Skeletal muscle tissue (tissue), 4 donors: ENCODE results near the gene CD74. TPM values are rescaled to one million over a fixed set of nuclear protein-coding genes. Genes with fewer than 3 reads are reported as not detected.

Source experiments
- H3K27ac ChIP-seq: one replicate; pipeline ENCODE4 v1.7.0; 2013; ENCODE audit warnings: mild to moderate bottlenecking, low read depth, low read length, inconsistent platforms
- H3K27me3 ChIP-seq, 3 donors: one replicate each; pipeline ENCODE4 v1.7.0; 2013; ENCODE audit warnings: low read length in 3 of 3; ENCODE audit not compliant: control insufficient read depth in 3 of 3, insufficient read depth in 3 of 3
- H3K36me3 ChIP-seq, 3 donors: one replicate each; pipeline ENCODE4 v1.7.0; 2013; ENCODE audit warnings: low read length in 3 of 3; ENCODE audit not compliant: control insufficient read depth in 3 of 3, insufficient read depth in 3 of 3
- H3K4me1 ChIP-seq, 3 donors: one replicate each; pipeline ENCODE4 v1.7.0; 2013; ENCODE audit warnings: low read length in 3 of 3, mild to moderate bottlenecking in 3 of 3; ENCODE audit not compliant: control insufficient read depth in 3 of 3, insufficient read depth in 3 of 3
- H3K4me3 ChIP-seq, 3 donors: one replicate each; pipeline ENCODE4 v1.7.0; 2013; ENCODE audit warnings: low read length in 3 of 3
- H3K9ac ChIP-seq, 3 donors: one replicate each; pipeline ENCODE4 v1.7.0; 2013; ENCODE audit warnings: low read length in 3 of 3, mild to moderate bottlenecking in 3 of 3, moderate library complexity in 2 of 3, low read depth in 1 of 3
- H3K9me3 ChIP-seq, 3 donors: one replicate each; pipeline ENCODE4 v1.7.0; 2013; ENCODE audit warnings: low read length in 3 of 3; ENCODE audit not compliant: control insufficient read depth in 3 of 3
- total RNA-seq: library from RNA; depleted of rRNA; stranded (reverse); fragments of >200 nt; gene quantifications from one replicate; pipeline ENCODE4 v1.2.3, GENCODE V29; 2014
- donor health status: Osteomylitis.

CD74 gene
- total RNA-seq, 1 donor from 2014 or later: 63.2 TPM

DNA sequence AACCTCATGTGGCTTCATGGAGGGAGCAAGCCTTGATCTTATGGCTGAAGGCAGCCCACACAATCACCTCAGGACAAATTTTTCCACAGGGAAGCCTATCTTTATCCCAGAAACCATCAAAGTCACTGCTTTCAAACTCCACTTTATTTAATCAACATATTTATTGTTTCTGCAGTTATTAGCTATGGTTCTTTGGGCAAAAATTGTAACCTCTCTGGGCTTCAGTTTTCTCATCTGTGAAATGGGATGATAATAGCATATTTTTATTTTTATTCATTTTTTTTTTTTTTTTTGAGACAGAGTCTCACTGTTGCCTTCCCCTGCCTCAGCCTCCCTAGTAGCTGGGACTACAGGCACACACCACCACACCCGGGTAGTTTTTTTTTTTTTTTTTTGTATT, 38.9 kb upstream of the CD74 start:
- no peak overlapping the region for H3K27ac ChIP-seq
- H3K9ac ChIP-seq: no peak overlapping the region
- no peaks in the 10 kb centered on the region for H3K27me3 ChIP-seq
- no peak overlapping the region for H3K4me3 ChIP-seq
- peaks cover 0 to 3% (median 0%) of the 10 kb centered on the region in 3 donors for H3K9me3 ChIP-seq
- H3K36me3 ChIP-seq: peaks cover 11 to 14% (median 13%) of the 10 kb centered on the region in 3 donors
- peaks cover 12 to 23% (median 16%) of the 10 kb centered on the region in 3 donors for H3K4me1 ChIP-seq

DNA sequence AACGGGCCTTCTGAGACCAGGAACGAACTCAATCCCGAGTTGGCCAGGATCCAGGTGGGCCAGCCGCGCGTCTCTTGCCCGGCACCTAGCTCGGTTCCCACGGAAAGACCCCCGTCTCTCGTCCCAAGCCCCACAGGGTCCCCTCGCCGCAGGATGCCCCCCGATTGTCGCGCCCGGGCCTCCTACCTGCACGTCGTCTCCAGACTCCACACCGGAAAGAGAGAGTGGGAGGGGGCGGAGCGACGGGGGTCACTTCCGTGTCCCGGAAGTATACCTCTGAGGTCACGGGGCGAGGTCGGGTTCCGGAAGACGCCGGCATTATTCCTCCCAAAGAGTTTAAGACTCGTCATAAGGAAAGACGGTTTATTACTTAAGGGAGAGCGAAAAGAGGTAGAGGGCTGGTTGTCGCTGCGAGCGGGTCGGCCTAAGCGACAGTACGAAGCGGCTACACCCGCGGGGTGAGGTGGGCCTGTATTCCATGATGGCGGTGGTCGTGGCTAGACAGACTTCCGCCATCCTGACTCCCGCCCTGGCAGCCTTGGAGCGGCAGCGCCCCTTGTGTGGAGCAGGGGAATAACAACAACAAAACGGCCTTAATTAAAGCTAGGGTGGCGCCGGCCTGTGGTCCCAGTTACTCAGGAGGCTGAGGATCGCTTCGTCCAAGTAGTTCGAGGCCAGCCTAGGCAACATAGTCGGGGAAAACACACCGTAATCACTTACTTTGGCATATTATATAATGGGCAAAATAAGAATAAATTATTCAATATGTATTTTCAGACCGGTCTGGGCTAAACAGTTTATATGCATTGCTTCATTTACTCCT, 37.0 kb upstream of the CD74 start, which contains the start of gene RPS14:
Gene RPS14 (minus strand): TSS at position 223 of the 823 bp plus-strand sequence. CDS start 2,006 bp downstream, outside the sequence.
- Histone ChIP-seq H3K9me3 (peaks cover 0 to 3% (median 0%) of the 10 kb centered on the region in 3 donors), H3K4me3 (peak within 1 kb of the TSS; percentile 77 to 97 (median 87)), H3K9ac (peak within 1 kb of the TSS; percentile 82 to 96 (median 90)), H3K27me3 (no peaks in the 10 kb centered on the region), H3K27ac (peak within 1 kb of the TSS; percentile 93), H3K36me3 (peaks cover 29 to 32% (median 32%) of the 10 kb centered on the region in 3 donors), H3K4me1 (peaks cover 12 to 28% (median 16%) of the 10 kb centered on the region in 3 donors)

DNA sequence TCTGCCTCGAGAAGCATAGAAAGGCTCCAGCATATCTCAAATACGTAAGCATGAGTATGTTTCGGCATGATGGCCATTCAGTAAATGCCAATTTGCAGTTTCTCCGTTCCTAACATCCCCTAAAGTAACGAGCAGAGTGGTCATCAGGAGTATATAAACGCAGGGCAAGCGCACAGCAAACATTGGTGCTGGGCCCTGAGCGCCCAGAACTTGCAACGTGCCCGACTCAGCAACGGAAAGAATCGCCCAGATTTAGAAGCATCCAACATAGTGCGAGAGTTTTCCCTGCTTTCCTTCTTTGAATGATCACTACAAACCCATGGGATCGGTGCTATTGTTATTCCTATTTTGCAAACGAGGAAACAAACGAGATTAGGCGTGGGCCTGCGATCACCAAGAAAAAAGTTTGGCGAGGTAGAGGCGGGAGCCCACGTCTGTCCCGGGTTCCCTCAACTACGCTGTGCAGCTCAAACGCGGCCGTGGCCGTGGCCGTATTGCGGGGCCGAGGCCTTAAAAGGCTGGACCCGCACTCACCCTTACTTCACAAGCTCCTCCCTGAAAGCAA, 36.3 kb upstream of the CD74 start:
- Histone ChIP-seq H3K27me3 (no peaks in the 10 kb centered on the region), H3K36me3 (peaks cover 36 to 37% (median 37%) of the 10 kb centered on the region in 3 donors), H3K4me3 (peak overlapping the region; percentile 77 to 97 (median 87)), H3K9ac (peak overlapping the region; percentile 82 to 96 (median 90)), H3K27ac (peak overlapping the region; percentile 93), H3K4me1 (peaks cover 12 to 28% (median 16%) of the 10 kb centered on the region in 3 donors), H3K9me3 (peaks cover 0 to 3% (median 0%) of the 10 kb centered on the region in 3 donors)

DNA sequence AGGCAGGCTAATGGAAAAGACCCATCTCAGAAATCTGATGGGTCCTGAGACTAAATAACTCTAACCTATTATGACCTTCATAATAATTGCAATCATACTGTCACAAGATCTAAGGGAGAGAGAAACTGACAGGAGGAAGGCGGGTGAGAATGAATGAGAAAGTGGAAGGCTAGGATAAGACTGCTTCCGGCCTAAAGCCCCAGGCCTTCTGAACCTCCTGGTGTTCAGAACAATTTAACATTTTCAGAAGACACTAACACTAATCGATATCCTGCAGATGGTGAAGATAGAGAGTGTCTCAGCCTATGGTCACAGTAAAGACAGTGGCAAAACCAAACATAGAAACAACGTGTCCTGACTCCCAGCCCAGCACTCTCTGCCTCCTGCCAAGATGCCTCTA, 35.6 kb upstream of the CD74 start:
- H3K27ac ChIP-seq: peak overlapping the region; percentile 93
- no peaks in the 10 kb centered on the region for H3K27me3 ChIP-seq
- peaks cover 43 to 44% (median 44%) of the 10 kb centered on the region in 3 donors for H3K36me3 ChIP-seq
- H3K4me1 ChIP-seq: peaks cover 12 to 29% (median 17%) of the 10 kb centered on the region in 3 donors
- peaks cover 0 to 3% (median 0%) of the 10 kb centered on the region in 3 donors for H3K9me3 ChIP-seq
- peak overlapping the region; percentile 82 to 96 (median 90) for H3K9ac ChIP-seq
- peak overlapping the region; percentile 77 to 97 (median 87) for H3K4me3 ChIP-seq

DNA sequence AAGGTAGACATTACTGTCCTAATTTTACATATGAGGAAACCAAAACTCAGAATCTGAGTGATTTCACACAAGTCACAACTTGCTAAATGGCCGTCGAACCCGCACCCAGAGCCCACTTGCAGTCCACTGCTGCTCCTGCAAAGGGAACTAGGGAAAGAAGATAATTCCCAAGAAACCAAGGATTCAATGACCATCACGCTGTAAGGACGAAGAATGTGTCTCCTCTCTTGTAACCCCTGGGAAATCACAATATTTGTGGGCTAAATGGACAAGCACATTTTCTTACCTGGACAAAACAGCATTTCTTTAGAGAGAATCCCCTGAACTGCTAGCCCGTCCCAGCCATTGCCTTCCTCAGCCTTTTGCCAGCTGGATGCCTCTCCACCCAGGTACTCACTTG, 34.5 kb upstream of the CD74 start:
- Histone ChIP-seq H3K9me3 (peaks cover 0 to 3% (median 0%) of the 10 kb centered on the region in 3 donors), H3K27me3 (no peaks in the 10 kb centered on the region), H3K27ac (no peak overlapping the region), H3K9ac (peak overlapping the region in 1 of 3 donors; percentile 96), H3K4me1 (peaks cover 16 to 33% (median 22%) of the 10 kb centered on the region in 3 donors), H3K4me3 (no peak overlapping the region), H3K36me3 (peaks cover 44 to 47% (median 46%) of the 10 kb centered on the region in 3 donors)

DNA sequence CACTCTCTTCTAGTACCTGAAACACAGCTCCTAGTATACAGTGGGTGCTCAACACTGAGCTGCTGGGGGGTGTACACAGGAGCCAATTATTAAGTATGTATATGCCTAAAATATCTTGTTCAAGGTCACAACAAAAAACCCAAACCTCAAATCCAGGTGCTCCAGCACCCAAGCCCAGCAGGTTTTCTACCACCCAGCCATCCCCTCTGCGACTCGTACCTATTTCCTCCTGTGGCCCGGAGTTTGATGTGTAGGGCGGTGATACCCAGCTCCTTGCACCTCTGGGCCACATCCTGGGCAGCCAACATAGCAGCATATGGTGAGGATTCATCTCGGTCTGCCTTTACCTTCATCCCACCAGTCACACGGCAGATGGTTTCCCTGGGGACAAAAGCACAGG, 33.9 kb upstream of the CD74 start:
- Histone ChIP-seq H3K9ac (no peak overlapping the region), H3K4me1 (peaks cover 21 to 39% (median 28%) of the 10 kb centered on the region in 3 donors), H3K4me3 (no peak overlapping the region), H3K27me3 (no peaks in the 10 kb centered on the region), H3K27ac (no peak overlapping the region), H3K36me3 (peaks cover 44 to 47% (median 46%) of the 10 kb centered on the region in 3 donors), H3K9me3 (peaks cover 0 to 3% (median 0%) of the 10 kb centered on the region in 3 donors)

DNA sequence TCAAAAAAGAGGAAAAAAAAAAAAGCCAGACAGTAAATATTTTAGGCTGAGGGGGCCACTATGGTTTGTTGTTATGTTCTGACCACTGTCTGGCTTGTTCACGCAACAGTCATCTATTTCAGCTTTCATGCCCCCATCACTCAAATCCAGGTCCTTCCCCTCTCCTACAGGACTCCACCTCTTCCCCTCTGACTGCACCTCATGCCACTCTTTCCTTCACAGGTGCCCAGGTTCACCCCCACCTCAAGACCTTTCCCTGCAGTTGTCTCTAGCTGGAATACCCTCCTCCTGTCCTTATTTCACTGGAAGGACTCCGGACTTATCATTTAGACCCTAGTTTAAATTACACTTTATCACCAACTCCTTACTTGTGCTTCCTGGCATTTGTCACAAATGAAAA, 33.4 kb upstream of the CD74 start:
- H3K9ac ChIP-seq: no peak overlapping the region

DNA sequence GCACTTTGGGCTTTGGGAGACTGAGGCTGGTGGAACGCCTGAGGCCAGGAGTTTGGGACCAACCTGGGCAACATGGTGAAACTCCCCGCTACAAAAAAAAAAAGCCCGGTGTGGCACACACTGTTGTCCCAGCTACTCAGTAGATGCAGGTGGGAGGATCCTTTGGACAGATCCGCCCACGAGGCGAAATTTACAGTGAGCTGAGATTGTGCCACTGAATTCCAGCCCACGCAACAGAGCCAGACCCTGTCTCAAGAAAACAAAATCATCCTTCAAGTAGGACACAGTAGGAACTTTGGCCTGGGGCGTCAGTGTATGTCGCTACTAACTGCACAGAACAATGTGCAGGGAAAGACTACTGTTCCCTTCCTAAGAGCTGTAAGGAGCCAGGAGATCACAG, 32.1 kb upstream of the CD74 start:
- H3K27ac ChIP-seq: no peak overlapping the region
- H3K27me3 ChIP-seq: no peaks in the 10 kb centered on the region
- H3K36me3 ChIP-seq: peaks cover 44 to 47% (median 46%) of the 10 kb centered on the region in 3 donors
- no peak overlapping the region for H3K9ac ChIP-seq
- no peak overlapping the region for H3K4me3 ChIP-seq
- H3K9me3 ChIP-seq: no peaks in the 10 kb centered on the region
- H3K4me1 ChIP-seq: peaks cover 23 to 42% (median 29%) of the 10 kb centered on the region in 3 donors

More for the DNA sequence above, 33.4 kb upstream of the CD74 start:
- Histone ChIP-seq H3K27me3 (no peaks in the 10 kb centered on the region), H3K36me3 (peaks cover 44 to 47% (median 46%) of the 10 kb centered on the region in 3 donors), H3K27ac (no peak overlapping the region), H3K9me3 (peaks cover 0 to 3% (median 0%) of the 10 kb centered on the region in 3 donors), H3K4me3 (no peak overlapping the region), H3K4me1 (peaks cover 23 to 44% (median 29%) of the 10 kb centered on the region in 3 donors)

DNA sequence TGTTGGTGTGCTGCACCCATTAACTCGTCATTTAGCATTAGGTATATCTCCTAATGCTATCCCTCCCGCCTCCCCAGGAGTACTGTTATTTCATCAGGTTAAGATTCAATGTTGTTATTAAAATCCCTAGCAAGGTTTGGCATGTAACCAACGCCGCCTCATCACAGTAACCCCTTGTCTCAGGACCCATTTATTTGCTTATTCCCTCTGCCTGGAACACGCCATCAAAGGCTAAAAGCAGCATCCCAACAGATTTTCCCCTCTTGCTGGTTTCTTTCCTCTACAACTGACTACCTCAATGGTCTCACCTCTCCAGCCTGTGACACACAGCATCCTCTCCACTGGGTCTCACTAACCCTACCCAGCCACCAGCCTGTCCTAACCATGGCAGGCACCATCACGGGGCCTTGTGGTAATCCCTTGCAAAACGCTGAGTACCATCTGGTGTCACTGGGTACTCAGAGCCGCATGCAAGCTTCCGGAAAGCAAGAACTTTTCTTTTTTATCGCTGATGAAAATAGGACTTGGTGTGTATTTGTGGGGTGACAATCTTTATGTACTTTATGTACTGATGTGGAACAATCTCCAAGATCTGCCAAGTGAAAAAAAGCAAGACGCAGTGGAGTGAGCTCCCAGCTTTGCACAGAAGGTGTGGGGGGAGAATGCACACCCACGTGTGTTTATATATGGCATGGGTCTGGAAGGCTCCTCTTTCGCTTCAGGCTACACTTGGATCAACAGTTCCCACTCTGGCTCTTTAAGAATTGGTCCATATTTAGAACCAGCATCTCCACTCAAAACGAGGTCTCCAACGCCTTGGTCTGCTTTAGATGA, 30.7 kb upstream of the CD74 start:
- no peak overlapping the region for H3K9ac ChIP-seq
- no peaks in the 10 kb centered on the region for H3K9me3 ChIP-seq
- H3K4me3 ChIP-seq: no peak overlapping the region
- H3K27me3 ChIP-seq: no peaks in the 10 kb centered on the region
- peaks cover 19 to 37% (median 22%) of the 10 kb centered on the region in 3 donors for H3K4me1 ChIP-seq
- peaks cover 44 to 47% (median 46%) of the 10 kb centered on the region in 3 donors for H3K36me3 ChIP-seq
- H3K27ac ChIP-seq: no peak overlapping the region
